Spinal cord (tissue), 10 donors: Measurements from ENCODE around the gene IFT25. TPM values are rescaled to one million over a fixed set of nuclear protein-coding genes. Genes with fewer than 3 reads are reported as not detected.
A peak's percentile ranks its signal among the peaks of the same experiment; 100 is the strongest.

Source experiments
- DNase-seq, 6 donors: peaks; one replicate each; pipeline versions ENCODE4 v3.0.0 to v3.0.0-alpha.2; 2013 to 2015; ENCODE audit warnings: low spot score in 6 of 6, low read depth in 4 of 6
- H3K27ac ChIP-seq: one replicate; pipeline ENCODE4 v1.5.1; 2013; ENCODE audit warnings: low read depth, low read length, control low read depth
- H3K27me3 ChIP-seq: one replicate; pipeline ENCODE4 v1.6.1; 2013; ENCODE audit warnings: low read length; ENCODE audit not compliant: control insufficient read depth, insufficient read depth
- H3K36me3 ChIP-seq: one replicate; pipeline ENCODE4 v1.6.1; 2013; ENCODE audit warnings: low read length; ENCODE audit not compliant: control insufficient read depth, insufficient read depth
- H3K4me1 ChIP-seq: one replicate; pipeline ENCODE4 v1.6.1; 2013; ENCODE audit warnings: low read length; ENCODE audit not compliant: control insufficient read depth, insufficient read depth
- H3K4me3 ChIP-seq: one replicate; pipeline ENCODE4 v1.5.1; 2013; ENCODE audit warnings: low read depth, low read length, control low read depth
- H3K9me3 ChIP-seq: one replicate; pipeline ENCODE4 v1.6.1; 2013; ENCODE audit warnings: low read length; ENCODE audit not compliant: control insufficient read depth, insufficient read depth
- WGBS: methylation state at CpG from one replicate; pipeline ENCODE4 v1.1.5; 2013; ENCODE audit warnings: missing lambda C conversion rate; ENCODE audit not compliant: insufficient coverage; 5-methylcytosine and 5-hydroxymethylcytosine counted together
- polyA plus RNA-seq, 2 donors: library from polyadenylated mRNA; unstranded; fragments of 120-200 nt; gene quantifications; one replicate each; pipeline ENCODE4 v1.2.1, GENCODE V29; 2013; ENCODE audit not compliant: insufficient read length in 2 of 2
- total RNA-seq, 2 donors: library from RNA; depleted of rRNA in 1 of 2; stranded (reverse); fragments of 120-200 nt in 1 of 2; fragments of >200 nt in 1 of 2; gene quantifications; one replicate each; pipeline versions ENCODE4 v1.2.3 to v1.2.4, GENCODE V29; 2013 to 2014
- donor health status: healthy.

IFT25 gene
- total and polyA plus RNA-seq, 4 donors: 38.7 to 57.7 (median 51.5) TPM

GRCh38 chr1:53946252-53947171, 1.0 kb upstream of the IFT25 start, which contains the start of gene LRRC42:
LRRC42 (plus strand) TSS chr1:53946350; CDS start chr1:53952000, 5,650 bp downstream.
- Histone ChIP-seq H3K27me3 (no peaks in the 10 kb centered on the region), H3K4me1 (peaks cover 26% of the 10 kb centered on the region)
- DNase-seq: peak in 2 of 6 donors; percentile 74 to 78

GRCh38 chr1:53945183-53945432, 391 bp downstream of the IFT25 start:
- Histone ChIP-seq H3K9me3 (no peaks in the 10 kb centered on the region), H3K27me3 (no peaks in the 10 kb centered on the region), H3K4me3 (peak overlapping the region; percentile 94), H3K36me3 (no peaks in the 10 kb centered on the region), H3K4me1 (peaks cover 26% of the 10 kb centered on the region), H3K27ac (peak overlapping the region; percentile 92)
- no peak for DNase-seq
- WGBS: 0% methylated on average over 13 of the region's 16 CpGs

More at GRCh38 chr1:53946252-53947171, 1.0 kb upstream of the IFT25 start, which contains the start of gene LRRC42:
- H3K4me3 ChIP-seq: peak within 1 kb of the TSS; percentile 94
- no peaks in the 10 kb centered on the region for H3K9me3 ChIP-seq
- WGBS: under 1% methylated on average over 45 of the region's 58 CpGs
- peaks cover 2% of the 10 kb centered on the region for H3K36me3 ChIP-seq
- peak within 1 kb of the TSS; percentile 92 for H3K27ac ChIP-seq

GRCh38 chr1:53944469-53945182, 873 bp downstream of the IFT25 start:
- Histone ChIP-seq H3K4me1 (peaks cover 24% of the 10 kb centered on the region), H3K27ac (peak overlapping the region; percentile 92), H3K9me3 (no peaks in the 10 kb centered on the region), H3K27me3 (no peaks in the 10 kb centered on the region), H3K4me3 (peak overlapping the region; percentile 94), H3K36me3 (no peaks in the 10 kb centered on the region)
- 42% methylated on average over 11 of the region's 20 CpGs for WGBS
- DNase-seq: no peak

GRCh38 chr1:53943490-53944043, 1.9 kb downstream of the IFT25 start:
- no peak overlapping the region for H3K4me3 ChIP-seq
- no peaks in the 10 kb centered on the region for H3K27me3 ChIP-seq
- no peak overlapping the region for H3K27ac ChIP-seq
- no peaks in the 10 kb centered on the region for H3K36me3 ChIP-seq
- H3K9me3 ChIP-seq: no peaks in the 10 kb centered on the region
- DNase-seq: no peak
- peaks cover 21% of the 10 kb centered on the region for H3K4me1 ChIP-seq
- WGBS: 96% methylated on average over 11 of the region's 14 CpGs

DNA sequence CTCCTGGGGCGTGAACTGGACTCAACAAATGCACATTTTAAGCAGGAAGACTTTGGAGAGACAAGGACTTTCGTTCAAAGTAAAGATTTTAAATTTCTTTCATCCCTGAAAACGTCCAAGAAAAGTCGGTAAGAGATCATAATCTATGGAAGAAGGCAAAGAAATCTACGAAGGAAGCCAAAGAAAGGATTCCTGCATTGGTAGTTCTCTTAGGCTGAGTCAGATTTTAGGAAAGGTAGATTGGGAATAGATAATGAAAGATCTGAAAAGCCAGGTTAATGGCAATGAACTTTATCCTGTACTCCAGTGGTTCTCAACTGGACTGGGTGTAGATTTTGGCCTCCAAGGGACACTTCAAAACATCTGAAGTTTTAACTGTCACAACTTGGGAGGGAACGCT, 2.4 kb downstream of the IFT25 start:
- WGBS: 100% methylated on average over 1 of the region's 6 CpGs
- H3K36me3 ChIP-seq: no peaks in the 10 kb centered on the region
- H3K4me1 ChIP-seq: peaks cover 21% of the 10 kb centered on the region
- H3K4me3 ChIP-seq: no peak overlapping the region
- H3K27me3 ChIP-seq: no peaks in the 10 kb centered on the region
- no peak overlapping the region for H3K27ac ChIP-seq
- H3K9me3 ChIP-seq: no peaks in the 10 kb centered on the region
- no peak for DNase-seq

- no peak overlapping the region for H3K27ac ChIP-seq
- no peaks in the 10 kb centered on the region for H3K27me3 ChIP-seq
- peaks cover 21% of the 10 kb centered on the region for H3K4me1 ChIP-seq
- H3K4me3 ChIP-seq: no peak overlapping the region
- H3K9me3 ChIP-seq: no peaks in the 10 kb centered on the region
- WGBS: no CpG with 5 or more reads among the region's 7 CpGs
- DNase-seq: no peak
- no peaks in the 10 kb centered on the region for H3K36me3 ChIP-seq
Observed at GRCh38 chr1:53942127-53942957, 3.2 kb downstream of the IFT25 start.

DNA sequence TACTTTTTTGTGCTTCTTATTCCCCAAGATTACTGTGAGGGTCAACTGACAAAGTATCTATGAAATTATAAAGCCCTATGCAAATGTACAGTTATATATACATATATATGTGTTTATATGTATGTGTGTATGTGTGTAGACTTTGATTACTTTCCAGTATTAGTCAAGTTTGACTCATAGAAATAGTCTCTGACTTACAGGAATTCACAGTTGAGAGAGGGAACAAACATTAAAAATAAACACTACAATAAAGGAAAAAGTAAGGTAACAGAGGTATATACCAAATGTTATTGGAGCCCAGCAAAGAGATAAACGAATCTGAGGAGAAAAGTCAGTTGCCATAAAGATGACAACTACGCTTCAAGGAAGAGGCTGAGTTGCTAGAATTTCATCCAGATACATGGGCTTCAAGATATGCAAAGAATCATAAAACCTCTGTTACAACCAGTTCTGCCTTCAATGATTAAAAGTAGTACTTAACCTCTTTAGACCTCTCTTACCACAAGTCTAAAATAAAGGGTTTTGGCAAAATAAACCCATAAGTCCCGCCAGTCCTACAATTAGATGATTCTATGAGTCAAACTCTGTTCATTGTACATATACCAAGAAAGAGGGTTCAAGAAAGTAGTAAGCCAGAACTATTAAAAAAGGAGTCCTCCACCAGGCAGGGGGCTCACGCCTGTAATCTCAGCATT, 7.2 kb downstream of the IFT25 start:
- Histone ChIP-seq H3K9me3 (peaks cover 9% of the 10 kb centered on the region), H3K4me1 (no peaks in the 10 kb centered on the region), H3K4me3 (no peak overlapping the region), H3K36me3 (peaks cover 5% of the 10 kb centered on the region), H3K27me3 (no peaks in the 10 kb centered on the region), H3K27ac (no peak overlapping the region)
- 100% methylated on average over 2 of the region's 4 CpGs for WGBS
- no peak for DNase-seq

DNA sequence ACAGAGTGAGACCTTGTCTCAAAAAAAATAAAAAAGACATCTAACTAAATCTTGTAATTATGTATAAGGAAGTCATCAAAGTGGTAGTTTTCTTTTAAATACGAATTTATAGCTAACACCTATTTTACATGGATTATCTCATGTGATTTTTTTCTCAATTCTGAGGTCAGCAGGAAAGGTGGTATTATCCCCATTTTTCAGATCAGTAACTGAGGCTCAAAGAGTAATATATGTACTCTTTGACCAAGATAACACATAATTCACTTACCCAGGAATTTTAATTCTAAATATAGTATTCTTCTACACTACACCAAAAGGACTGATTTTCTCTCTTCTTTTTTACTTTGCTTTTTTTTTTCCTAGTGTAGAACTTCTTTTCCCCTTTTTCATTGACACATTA, 9.1 kb downstream of the IFT25 start:
- Histone ChIP-seq H3K4me3 (no peak overlapping the region), H3K27ac (no peak overlapping the region), H3K9me3 (peaks cover 17% of the 10 kb centered on the region), H3K4me1 (no peaks in the 10 kb centered on the region), H3K27me3 (no peaks in the 10 kb centered on the region), H3K36me3 (peaks cover 5% of the 10 kb centered on the region)
- no peak for DNase-seq
- WGBS: no CpG with 5 or more reads among the region's 1 CpG
